Measurements from ENCODE around the gene SPIRE2. TPM values are rescaled to one million over a fixed set of nuclear protein-coding genes. Genes with fewer than 3 reads are reported as not detected.

Gene SPIRE2
- total and polyA plus RNA-seq, 2 of the 13 experiments (the other 11 are each of a cell fraction or from before 2014, with no cell fraction given) = 13.3 to 37.5 TPM

DNA sequence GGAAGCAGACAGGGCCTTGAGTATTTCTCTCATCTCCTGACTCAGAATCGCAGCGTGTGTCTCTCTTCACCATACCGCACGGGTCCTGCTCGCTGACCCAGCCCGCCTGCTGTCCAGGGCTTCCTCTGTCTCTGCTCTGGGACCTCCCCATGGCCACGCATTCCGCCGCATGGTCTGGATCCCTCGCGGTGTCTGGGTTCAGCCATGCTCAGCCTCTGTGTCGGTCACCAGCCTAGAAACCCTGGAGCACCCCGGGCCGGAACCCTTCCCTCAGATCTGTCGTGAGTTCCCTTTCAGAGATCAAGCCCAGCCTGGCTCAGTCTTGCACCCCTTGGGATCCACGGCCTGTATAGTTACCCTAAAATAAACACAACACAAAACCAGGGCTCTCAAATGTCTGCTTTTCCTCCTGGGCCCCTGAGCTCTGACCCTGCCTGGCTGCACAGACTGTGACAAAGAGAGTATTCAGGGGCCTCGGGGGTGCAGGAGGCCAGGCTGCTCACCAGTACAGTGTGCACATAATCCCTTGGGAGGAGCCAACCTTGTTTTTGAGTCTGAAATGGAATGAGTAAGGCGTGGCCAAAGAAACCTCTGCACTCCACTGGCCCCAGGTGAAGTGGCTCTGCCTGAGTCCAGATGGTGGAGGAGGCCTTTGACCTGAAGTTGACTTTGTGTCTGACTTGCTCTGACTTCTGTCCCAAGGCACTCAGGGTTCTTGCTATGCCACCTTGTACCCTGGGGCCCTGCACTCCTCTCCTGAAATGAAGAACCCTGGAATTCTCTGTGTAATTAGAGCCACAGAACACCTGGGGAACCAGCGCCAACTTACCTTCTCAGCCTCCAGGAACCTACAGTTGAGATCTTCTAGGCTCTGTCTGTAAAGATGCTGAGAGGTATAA lies 5.8 kb upstream of the SPIRE2 start (continued):
- 0 out of 2 replicates have a peak, but pooled peaks have one; percentile 32 for TF ChIP-seq ZNF558 (CRISPR knock-in tag; IDR thresholded peaks at IDR 0.05; ENCODE audit: borderline replicate concordance)
- TF ChIP-seq ZNF10 (CRISPR knock-in tag; IDR thresholded peaks at IDR 0.05; ENCODE audit: borderline replicate concordance, low read depth) = peak; percentile 26; the same call in 1 of the 2 replicates
- 0 out of 2 replicates have a peak, but pooled peaks have one; percentile 27 for TF ChIP-seq KLF9 (CRISPR knock-in tag; IDR thresholded peaks at IDR 0.05; ENCODE audit: low read depth)
- TF ChIP-seq TBL1XR1 (IDR thresholded peaks at IDR 0.05; ENCODE audit: borderline replicate concordance, low read length, partially characterized antibody) = peak; percentile 78
- TF ChIP-seq ZFP36L2 (CRISPR knock-in tag; IDR thresholded peaks at IDR 0.05) = 0 out of 2 replicates have a peak, but pooled peaks have one; percentile 36
- TF ChIP-seq ASH2L (IDR thresholded peaks at IDR 0.05; ENCODE audit: insufficient read length, low read depth, low read length) = peak; percentile 97
- TF ChIP-seq, protein P1, sequence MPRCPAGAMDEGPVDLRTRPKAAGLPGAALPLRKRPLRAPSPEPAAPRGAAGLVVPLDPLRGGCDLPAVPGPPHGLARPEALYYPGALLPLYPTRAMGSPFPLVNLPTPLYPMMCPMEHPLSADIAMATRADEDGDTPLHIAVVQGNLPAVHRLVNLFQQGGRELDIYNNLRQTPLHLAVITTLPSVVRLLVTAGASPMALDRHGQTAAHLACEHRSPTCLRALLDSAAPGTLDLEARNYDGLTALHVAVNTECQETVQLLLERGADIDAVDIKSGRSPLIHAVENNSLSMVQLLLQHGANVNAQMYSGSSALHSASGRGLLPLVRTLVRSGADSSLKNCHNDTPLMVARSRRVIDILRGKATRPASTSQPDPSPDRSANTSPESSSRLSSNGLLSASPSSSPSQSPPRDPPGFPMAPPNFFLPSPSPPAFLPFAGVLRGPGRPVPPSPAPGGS (CRISPR knock-in tag; IDR thresholded peaks at IDR 0.05) = no peak
- TF ChIP-seq KLF15 (CRISPR knock-in tag; IDR thresholded peaks at IDR 0.05; ENCODE audit: borderline replicate concordance) = no peak
- TF ChIP-seq, protein P2, sequence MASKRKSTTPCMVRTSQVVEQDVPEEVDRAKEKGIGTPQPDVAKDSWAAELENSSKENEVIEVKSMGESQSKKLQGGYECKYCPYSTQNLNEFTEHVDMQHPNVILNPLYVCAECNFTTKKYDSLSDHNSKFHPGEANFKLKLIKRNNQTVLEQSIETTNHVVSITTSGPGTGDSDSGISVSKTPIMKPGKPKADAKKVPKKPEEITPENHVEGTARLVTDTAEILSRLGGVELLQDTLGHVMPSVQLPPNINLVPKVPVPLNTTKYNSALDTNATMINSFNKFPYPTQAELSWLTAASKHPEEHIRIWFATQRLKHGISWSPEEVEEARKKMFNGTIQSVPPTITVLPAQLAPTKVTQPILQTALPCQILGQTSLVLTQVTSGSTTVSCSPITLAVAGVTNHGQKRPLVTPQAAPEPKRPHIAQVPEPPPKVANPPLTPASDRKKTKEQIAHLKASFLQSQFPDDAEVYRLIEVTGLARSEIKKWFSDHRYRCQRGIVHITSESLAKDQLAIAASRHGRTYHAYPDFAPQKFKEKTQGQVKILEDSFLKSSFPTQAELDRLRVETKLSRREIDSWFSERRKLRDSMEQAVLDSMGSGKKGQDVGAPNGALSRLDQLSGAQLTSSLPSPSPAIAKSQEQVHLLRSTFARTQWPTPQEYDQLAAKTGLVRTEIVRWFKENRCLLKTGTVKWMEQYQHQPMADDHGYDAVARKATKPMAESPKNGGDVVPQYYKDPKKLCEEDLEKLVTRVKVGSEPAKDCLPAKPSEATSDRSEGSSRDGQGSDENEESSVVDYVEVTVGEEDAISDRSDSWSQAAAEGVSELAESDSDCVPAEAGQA (IDR thresholded peaks at IDR 0.05; ENCODE audit: low read depth) = peak; percentile 66; the same call in 1 of the 2 replicates
- TF ChIP-seq, protein P2 (CRISPR knock-in tag; IDR thresholded peaks at IDR 0.05; ENCODE audit: borderline replicate concordance) = no peak
- peak; percentile 64 for TF ChIP-seq ELF1 (CRISPR knock-in tag; IDR thresholded peaks at IDR 0.05)
- TF ChIP-seq MEF2D (CRISPR knock-in tag; IDR thresholded peaks at IDR 0.05) = peak; percentile 95
- peak; percentile 94 for TF ChIP-seq HDAC2 (CRISPR knock-in tag; IDR thresholded peaks at IDR 0.05)
- peak; percentile 9; the same call in 1 of the 2 replicates for TF ChIP-seq NFYB (CRISPR knock-in tag; IDR thresholded peaks at IDR 0.05)
- peak; percentile 56; the same call in 1 of the 2 replicates for TF ChIP-seq ZNF567 (CRISPR knock-in tag; IDR thresholded peaks at IDR 0.05; ENCODE audit: borderline replicate concordance)
- TF ChIP-seq, protein P3, sequence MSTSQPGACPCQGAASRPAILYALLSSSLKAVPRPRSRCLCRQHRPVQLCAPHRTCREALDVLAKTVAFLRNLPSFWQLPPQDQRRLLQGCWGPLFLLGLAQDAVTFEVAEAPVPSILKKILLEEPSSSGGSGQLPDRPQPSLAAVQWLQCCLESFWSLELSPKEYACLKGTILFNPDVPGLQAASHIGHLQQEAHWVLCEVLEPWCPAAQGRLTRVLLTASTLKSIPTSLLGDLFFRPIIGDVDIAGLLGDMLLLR (CRISPR knock-in tag; IDR thresholded peaks at IDR 0.05) = no peak
- no peak for TF ChIP-seq CBX2 (IDR thresholded peaks at IDR 0.05; ENCODE audit: low read depth, low read length)
- TF ChIP-seq CBX2 (CRISPR knock-in tag; IDR thresholded peaks at IDR 0.05; ENCODE audit: low read depth) = no peak
- TF ChIP-seq RARG (CRISPR knock-in tag; IDR thresholded peaks at IDR 0.05; ENCODE audit: low read depth) = no peak
- peak; percentile 81 for TF ChIP-seq XRCC5 (optimal IDR thresholded peaks at IDR 0.05; ENCODE audit: low read length)
- TF ChIP-seq ZNF678 (CRISPR knock-in tag; IDR thresholded peaks at IDR 0.05) = no peak
- peak; percentile 55; the same call in 1 of the 3 replicates for TF ChIP-seq MXI1 (IDR thresholded peaks at IDR 0.05; ENCODE audit: borderline replicate concordance, low read depth, low read length)

All from HepG2 (cell line).